PFSK-1 (cell line): ENCODE results near the gene TMEFF1.

Experiments
- FOXP2 ChIP-seq: optimal IDR thresholded peaks from 2 replicates; pipeline ENCODE3; 2011; ENCODE audit warnings: borderline replicate concordance, control low read depth, inconsistent platforms; ENCODE audit not compliant: insufficient read depth; ENCODE audit errors: extremely low read length, extremely low read depth
- POLR2AphosphoS5 ChIP-seq: IDR thresholded peaks from 2 replicates; pipeline ENCODE4 v1.6.1; 2012; ENCODE audit warnings: low read depth, mild to moderate bottlenecking, control low read depth, low read length, moderate library complexity
- TAF1 ChIP-seq: IDR thresholded peaks from 2 replicates; pipeline ENCODE4 v1.6.1; 2012; ENCODE audit warnings: low read length, control low read depth, borderline replicate concordance; ENCODE audit not compliant: insufficient read depth
- TF ChIP-seq, protein P1 (sequence below), 2 experiments: IDR thresholded peaks; 2 replicates each; pipeline versions ENCODE4 v1.6.1 to v1.8.0; 2011 to 2012; ENCODE audit warnings: low read depth in 2 of 2, low read length in 2 of 2, control low read depth in 1 of 2, inconsistent platforms in 1 of 2, mild to moderate bottlenecking in 1 of 2, moderate library complexity in 1 of 2; ENCODE audit not compliant: insufficient read depth in 1 of 2

DNA sequence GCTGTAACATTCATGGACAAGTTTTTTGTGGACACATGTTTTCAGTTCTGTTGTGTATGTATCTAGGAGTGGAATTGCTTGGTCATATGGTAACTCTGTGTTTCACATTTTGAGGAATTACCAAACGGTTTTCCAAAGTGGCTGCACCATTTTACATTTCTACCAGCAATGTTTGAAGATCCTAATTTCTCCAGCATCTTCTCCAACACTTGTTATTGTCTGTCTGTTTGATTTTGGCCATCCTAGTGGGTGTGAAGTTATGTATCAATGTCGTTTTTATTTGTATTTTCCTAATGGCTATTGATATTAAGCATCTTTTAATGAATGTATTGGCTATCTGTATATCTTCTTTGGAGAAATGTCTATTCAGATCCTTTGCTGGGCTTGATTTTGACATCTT is 6.9 kb downstream of the TMEFF1 start:
- TF ChIP-seq POLR2AphosphoS5 (no peak), FOXP2 (no peak), TAF1 (no peak)
- TF ChIP-seq, protein P1, sequence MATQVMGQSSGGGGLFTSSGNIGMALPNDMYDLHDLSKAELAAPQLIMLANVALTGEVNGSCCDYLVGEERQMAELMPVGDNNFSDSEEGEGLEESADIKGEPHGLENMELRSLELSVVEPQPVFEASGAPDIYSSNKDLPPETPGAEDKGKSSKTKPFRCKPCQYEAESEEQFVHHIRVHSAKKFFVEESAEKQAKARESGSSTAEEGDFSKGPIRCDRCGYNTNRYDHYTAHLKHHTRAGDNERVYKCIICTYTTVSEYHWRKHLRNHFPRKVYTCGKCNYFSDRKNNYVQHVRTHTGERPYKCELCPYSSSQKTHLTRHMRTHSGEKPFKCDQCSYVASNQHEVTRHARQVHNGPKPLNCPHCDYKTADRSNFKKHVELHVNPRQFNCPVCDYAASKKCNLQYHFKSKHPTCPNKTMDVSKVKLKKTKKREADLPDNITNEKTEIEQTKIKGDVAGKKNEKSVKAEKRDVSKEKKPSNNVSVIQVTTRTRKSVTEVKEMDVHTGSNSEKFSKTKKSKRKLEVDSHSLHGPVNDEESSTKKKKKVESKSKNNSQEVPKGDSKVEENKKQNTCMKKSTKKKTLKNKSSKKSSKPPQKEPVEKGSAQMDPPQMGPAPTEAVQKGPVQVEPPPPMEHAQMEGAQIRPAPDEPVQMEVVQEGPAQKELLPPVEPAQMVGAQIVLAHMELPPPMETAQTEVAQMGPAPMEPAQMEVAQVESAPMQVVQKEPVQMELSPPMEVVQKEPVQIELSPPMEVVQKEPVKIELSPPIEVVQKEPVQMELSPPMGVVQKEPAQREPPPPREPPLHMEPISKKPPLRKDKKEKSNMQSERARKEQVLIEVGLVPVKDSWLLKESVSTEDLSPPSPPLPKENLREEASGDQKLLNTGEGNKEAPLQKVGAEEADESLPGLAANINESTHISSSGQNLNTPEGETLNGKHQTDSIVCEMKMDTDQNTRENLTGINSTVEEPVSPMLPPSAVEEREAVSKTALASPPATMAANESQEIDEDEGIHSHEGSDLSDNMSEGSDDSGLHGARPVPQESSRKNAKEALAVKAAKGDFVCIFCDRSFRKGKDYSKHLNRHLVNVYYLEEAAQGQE (IDR thresholded peaks at IDR 0.05; ENCODE audit: insufficient read depth in 1 of 2, low read depth in 2 of 2, low read length in 2 of 2): no peak
